Measurements from ENCODE around the gene ROBO1. TPM values are rescaled to one million over a fixed set of nuclear protein-coding genes. Genes with fewer than 3 reads are reported as not detected.

ROBO1 gene
- total RNA-seq, 1 donor from 2014 or later: 73.8 TPM

DNA sequence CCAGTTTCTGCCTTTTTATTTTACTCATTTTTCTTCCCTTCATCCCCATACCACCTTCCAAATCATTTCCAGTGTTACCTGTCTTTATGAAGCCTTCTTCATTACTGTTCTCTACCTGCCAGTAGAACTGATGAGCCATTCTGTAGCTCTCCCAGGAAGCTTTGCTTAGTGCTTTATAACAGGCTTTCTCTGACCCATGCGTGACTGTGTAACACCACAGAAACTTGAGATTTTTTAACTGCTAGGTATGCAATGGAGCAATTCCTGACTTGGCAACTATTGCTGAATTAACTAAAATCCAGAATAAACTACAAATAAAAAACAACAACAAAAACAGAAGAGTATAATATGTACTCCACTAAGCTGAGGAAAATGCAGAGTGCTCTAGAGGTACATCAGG is 289.2 kb downstream of the ROBO1 start:
- H3K27me3 Mint-ChIP-seq (ENCODE audit: unreplicated experiment): no peaks in the 10 kb centered on the region
- DNase-seq (ENCODE audit: extremely low spot score, unreplicated experiment): no peak
- H3K27ac Mint-ChIP-seq (ENCODE audit: unreplicated experiment): no peak overlapping the region
- no peaks in the 10 kb centered on the region for H3K36me3 Mint-ChIP-seq (ENCODE audit: unreplicated experiment)
- TF ChIP-seq, protein P1, sequence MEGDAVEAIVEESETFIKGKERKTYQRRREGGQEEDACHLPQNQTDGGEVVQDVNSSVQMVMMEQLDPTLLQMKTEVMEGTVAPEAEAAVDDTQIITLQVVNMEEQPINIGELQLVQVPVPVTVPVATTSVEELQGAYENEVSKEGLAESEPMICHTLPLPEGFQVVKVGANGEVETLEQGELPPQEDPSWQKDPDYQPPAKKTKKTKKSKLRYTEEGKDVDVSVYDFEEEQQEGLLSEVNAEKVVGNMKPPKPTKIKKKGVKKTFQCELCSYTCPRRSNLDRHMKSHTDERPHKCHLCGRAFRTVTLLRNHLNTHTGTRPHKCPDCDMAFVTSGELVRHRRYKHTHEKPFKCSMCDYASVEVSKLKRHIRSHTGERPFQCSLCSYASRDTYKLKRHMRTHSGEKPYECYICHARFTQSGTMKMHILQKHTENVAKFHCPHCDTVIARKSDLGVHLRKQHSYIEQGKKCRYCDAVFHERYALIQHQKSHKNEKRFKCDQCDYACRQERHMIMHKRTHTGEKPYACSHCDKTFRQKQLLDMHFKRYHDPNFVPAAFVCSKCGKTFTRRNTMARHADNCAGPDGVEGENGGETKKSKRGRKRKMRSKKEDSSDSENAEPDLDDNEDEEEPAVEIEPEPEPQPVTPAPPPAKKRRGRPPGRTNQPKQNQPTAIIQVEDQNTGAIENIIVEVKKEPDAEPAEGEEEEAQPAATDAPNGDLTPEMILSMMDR (IDR thresholded peaks at IDR 0.05): no peak
- H3K4me1 Mint-ChIP-seq (ENCODE audit: unreplicated experiment): peaks cover under 1% of the 10 kb centered on the region
- no peak overlapping the region for H3K4me3 Mint-ChIP-seq (ENCODE audit: unreplicated experiment)
- no peaks in the 10 kb centered on the region for H3K9me3 Mint-ChIP-seq (ENCODE audit: unreplicated experiment)

GRCh38 chr3:79477242-79477641 is 290.6 kb downstream of the ROBO1 start:
- H3K27me3 Mint-ChIP-seq (ENCODE audit: unreplicated experiment): no peaks in the 10 kb centered on the region
- H3K36me3 Mint-ChIP-seq (ENCODE audit: unreplicated experiment): no peaks in the 10 kb centered on the region
- DNase-seq (ENCODE audit: extremely low spot score, unreplicated experiment): no peak
- H3K4me3 Mint-ChIP-seq (ENCODE audit: unreplicated experiment): no peak overlapping the region
- H3K27ac Mint-ChIP-seq (ENCODE audit: unreplicated experiment): no peak overlapping the region
- TF ChIP-seq, protein P1 (IDR thresholded peaks at IDR 0.05): no peak
- no peaks in the 10 kb centered on the region for H3K4me1 Mint-ChIP-seq (ENCODE audit: unreplicated experiment)
- H3K9me3 Mint-ChIP-seq (ENCODE audit: unreplicated experiment): no peaks in the 10 kb centered on the region

DNA sequence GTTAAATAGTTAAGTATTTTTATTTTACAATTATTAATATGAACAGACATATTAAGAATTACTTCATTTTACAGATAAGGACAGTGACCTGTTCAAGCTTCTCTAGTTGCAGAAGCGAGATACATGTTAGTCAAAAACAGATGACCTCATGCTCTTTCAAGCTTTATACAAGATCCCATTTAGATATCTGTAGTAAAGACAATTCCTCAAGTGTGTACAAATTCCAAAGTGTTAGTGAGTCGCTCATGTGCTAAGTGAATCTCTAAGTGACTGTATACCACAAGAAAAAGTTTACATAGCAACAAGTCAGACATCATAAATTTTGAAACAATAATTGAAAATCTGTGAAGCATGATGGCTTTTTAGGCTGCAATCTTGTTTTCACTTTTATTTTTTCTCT is 293.8 kb downstream of the ROBO1 start:
- no peak for DNase-seq (ENCODE audit: extremely low spot score, unreplicated experiment)
- H3K4me1 Mint-ChIP-seq (ENCODE audit: unreplicated experiment): no peaks in the 10 kb centered on the region
- no peak overlapping the region for H3K27ac Mint-ChIP-seq (ENCODE audit: unreplicated experiment)
- H3K36me3 Mint-ChIP-seq (ENCODE audit: unreplicated experiment): no peaks in the 10 kb centered on the region
- no peak overlapping the region for H3K4me3 Mint-ChIP-seq (ENCODE audit: unreplicated experiment)
- TF ChIP-seq, protein P1 (IDR thresholded peaks at IDR 0.05): no peak
- no peaks in the 10 kb centered on the region for H3K27me3 Mint-ChIP-seq (ENCODE audit: unreplicated experiment)
- H3K9me3 Mint-ChIP-seq (ENCODE audit: unreplicated experiment): peaks cover under 1% of the 10 kb centered on the region

GRCh38 chr3:79467721-79468120 is 300.1 kb downstream of the ROBO1 start:
- H3K9me3 Mint-ChIP-seq (ENCODE audit: unreplicated experiment): peaks cover 4% of the 10 kb centered on the region
- no peak overlapping the region for H3K4me3 Mint-ChIP-seq (ENCODE audit: unreplicated experiment)
- H3K27me3 Mint-ChIP-seq (ENCODE audit: unreplicated experiment): no peaks in the 10 kb centered on the region
- H3K4me1 Mint-ChIP-seq (ENCODE audit: unreplicated experiment): peaks cover 5% of the 10 kb centered on the region
- no peaks in the 10 kb centered on the region for H3K36me3 Mint-ChIP-seq (ENCODE audit: unreplicated experiment)
- DNase-seq (ENCODE audit: extremely low spot score, unreplicated experiment): no peak
- H3K27ac Mint-ChIP-seq (ENCODE audit: unreplicated experiment): no peak overlapping the region
- TF ChIP-seq, protein P1 (IDR thresholded peaks at IDR 0.05): no peak

- TF ChIP-seq, protein P1 (IDR thresholded peaks at IDR 0.05): no peak
- H3K36me3 Mint-ChIP-seq (ENCODE audit: unreplicated experiment): no peaks in the 10 kb centered on the region
- no peaks in the 10 kb centered on the region for H3K27me3 Mint-ChIP-seq (ENCODE audit: unreplicated experiment)
- H3K4me3 Mint-ChIP-seq (ENCODE audit: unreplicated experiment): no peak overlapping the region
- H3K9me3 Mint-ChIP-seq (ENCODE audit: unreplicated experiment): no peaks in the 10 kb centered on the region
- DNase-seq (ENCODE audit: extremely low spot score, unreplicated experiment): no peak
- H3K4me1 Mint-ChIP-seq (ENCODE audit: unreplicated experiment): peaks cover 2% of the 10 kb centered on the region
- H3K27ac Mint-ChIP-seq (ENCODE audit: unreplicated experiment): no peak overlapping the region
Measured at GRCh38 chr3:79461129-79461792, 306.5 kb downstream of the ROBO1 start.

Data from osteocyte (in vitro differentiated cells).